ENCODE results near the gene PANK4. TPM values are rescaled to one million over a fixed set of nuclear protein-coding genes. Genes with fewer than 3 reads are reported as not detected.
A peak's percentile ranks its signal among the peaks of the same experiment; 100 is the strongest.

The PANK4 gene
- total and polyA plus RNA-seq, 9 of the 15 experiments (the other 6 are each of a cell fraction or from before 2014, with no cell fraction given), result 0.93 to 55.6 (median 31.5) TPM

GRCh38 chr1:2546515-2547209, 20.3 kb upstream of the PANK4 start:
- H3K27ac ChIP-seq (ENCODE audit: extremely low read depth, low read depth, low read length), result peak overlapping the region; percentile 79
- H2AFZ ChIP-seq (ENCODE audit: low read depth, low read length), result peak overlapping the region; percentile 77
- H3K9ac ChIP-seq (ENCODE audit: insufficient read depth in 1 of 2, low read depth in 2 of 2, low read length in 2 of 2), result peak overlapping the region; percentile 66 to 87
- H3K4me3 ChIP-seq, result peak overlapping the region; percentile 62
- DNase-seq (ENCODE audit: extremely low read depth in 1 of 4, low spot score in 3 of 4), result peak; percentile 92 to 98 (median 96)
- in situ Hi-C loops (cut with MboI) (loop anchor here (25.0 kb wide), 1 partner anchor 359 kb away; the partner anchor contains the start of gene FAAP20), intact Hi-C loops (cut with micrococcal nuclease) (loop anchor here (1.0 to 10.0 kb wide), 4 partner anchors 20 to 352 kb away; partner anchors contain the start of genes FAAP20, PANK4 and PRXL2B)
- POLR2A ChIA-PET, result interaction anchor here (0.6 to 1.7 kb wide), 12 partner anchors 10 to 345 kb away, joined by 3 to 6 read pairs (median 4); partner anchors contain the start of genes PANK4 and TNFRSF14
- peaks cover 7% of the 10 kb centered on the region for H3K9me1 ChIP-seq (ENCODE audit: control insufficient read depth, insufficient read depth, low read length)
- H3K4me1 ChIP-seq (replicated peaks in 1 of 2; ENCODE audit: control insufficient read depth in 2 of 2, insufficient read depth in 2 of 2, low read length in 2 of 2), result peaks cover 64 to 85% of the 10 kb centered on the region in 2 experiments
- H3K79me2 ChIP-seq (ENCODE audit: control insufficient read depth, insufficient read depth, low read length), result peaks cover 9% of the 10 kb centered on the region; the same call in 1 of the 3 replicates
- CTCF ChIA-PET (ENCODE audit: low intra/inter-chr PET ratio), result interaction anchor here (3.0 kb wide), 1 partner anchor 133 kb away, joined by 36 read pairs; the partner anchor contains the start of gene PEX10
- TSS peak; percentile 90 for BruUV-seq (replicated peaks)
- H3K4me2 ChIP-seq (ENCODE audit: insufficient read depth, low read length), result peak overlapping the region; percentile 87
- WGBS (ENCODE audit: insufficient coverage, low coverage, missing lambda C conversion rate), result under 1% methylated on average over 46 of the region's 52 CpGs
- no peaks in the 10 kb centered on the region for H3K9me3 ChIP-seq (replicated peaks; ENCODE audit: control insufficient read depth, insufficient read depth, low read depth, low read length)
- peak; percentile 96 for FAIRE-seq
- no peaks in the 10 kb centered on the region for H3K36me3 ChIP-seq (ENCODE audit: control insufficient read depth, insufficient read depth, low read length)
- ATAC-seq, result peak; percentile 85
- no peaks in the 10 kb centered on the region; the same call in 1 of the 2 replicates for H4K20me1 ChIP-seq (replicated peaks; ENCODE audit: control insufficient read depth, insufficient read depth, low read length)
- no peaks in the 10 kb centered on the region for H3K27me3 ChIP-seq (ENCODE audit: control insufficient read depth in 2 of 2, insufficient read depth in 2 of 2, low read length in 2 of 2)
- TF ChIP-seq PTBP1 (IDR thresholded peaks at IDR 0.05; ENCODE audit: low read depth, low read length) (peak; percentile 78; the same call in 1 of the 2 replicates), CBFA2T2 (conservative IDR thresholded peaks at IDR 0.05) (no peak), CCNT2 (IDR thresholded peaks at IDR 0.05; ENCODE audit: borderline replicate concordance, extremely low read depth, insufficient read length, low read depth, low read length) (peak; percentile 49), TBL1XR1 (IDR thresholded peaks at IDR 0.05; ENCODE audit: low read length in 2 of 2) (peak in 1 of 2 experiments; percentile 34; a peak in 1 of 4 replicates), DIDO1 (tag; IDR thresholded peaks at IDR 0.05; ENCODE audit: low read depth) (no peak), CHCHD3 (CRISPR knock-in tag; IDR thresholded peaks at IDR 0.05) (no peak), TSC22D4 (tag; IDR thresholded peaks at IDR 0.05) (no peak), ERF (CRISPR knock-in tag; IDR thresholded peaks at IDR 0.05) (peak; percentile 71; the same call in 1 of the 2 replicates), TGIF2 (CRISPR knock-in tag; IDR thresholded peaks at IDR 0.05) (no peak), DDX20 (tag; IDR thresholded peaks at IDR 0.05; ENCODE audit: low read depth) (no peak), ZNF140 (CRISPR knock-in tag; IDR thresholded peaks at IDR 0.05) (no peak), NR4A1 (CRISPR knock-in tag; IDR thresholded peaks at IDR 0.05) (no peak), NR4A1 (tag; IDR thresholded peaks at IDR 0.05) (peak; percentile 54; the same call in 1 of the 2 replicates), SREBF1 (IDR thresholded peaks at IDR 0.05; ENCODE audit: borderline replicate concordance, low read depth, low read length) (no peak), OTX1 (CRISPR knock-in tag; IDR thresholded peaks at IDR 0.05) (no peak), POLR2H (tag; IDR thresholded peaks at IDR 0.05; ENCODE audit: low read depth) (no peak), ESRRB (CRISPR knock-in tag; IDR thresholded peaks at IDR 0.05; ENCODE audit: borderline replicate concordance) (no peak), RAD51 (IDR thresholded peaks at IDR 0.05; ENCODE audit: borderline replicate concordance, low read depth) (0 out of 2 replicates have a peak, but pooled peaks have one; percentile 7), HEY1 (CRISPR knock-in tag; IDR thresholded peaks at IDR 0.05; ENCODE audit: borderline replicate concordance) (0 out of 2 replicates have a peak, but pooled peaks have one; percentile 66), MYBL2 (IDR thresholded peaks at IDR 0.05; ENCODE audit: low read depth) (no peak), MYBL2 (CRISPR knock-in tag; IDR thresholded peaks at IDR 0.05; ENCODE audit: borderline replicate concordance) (no peak), NFIC (IDR thresholded peaks at IDR 0.05) (peak; percentile 2; the same call in 1 of the 2 replicates)
- TF ChIP-seq, protein P1, sequence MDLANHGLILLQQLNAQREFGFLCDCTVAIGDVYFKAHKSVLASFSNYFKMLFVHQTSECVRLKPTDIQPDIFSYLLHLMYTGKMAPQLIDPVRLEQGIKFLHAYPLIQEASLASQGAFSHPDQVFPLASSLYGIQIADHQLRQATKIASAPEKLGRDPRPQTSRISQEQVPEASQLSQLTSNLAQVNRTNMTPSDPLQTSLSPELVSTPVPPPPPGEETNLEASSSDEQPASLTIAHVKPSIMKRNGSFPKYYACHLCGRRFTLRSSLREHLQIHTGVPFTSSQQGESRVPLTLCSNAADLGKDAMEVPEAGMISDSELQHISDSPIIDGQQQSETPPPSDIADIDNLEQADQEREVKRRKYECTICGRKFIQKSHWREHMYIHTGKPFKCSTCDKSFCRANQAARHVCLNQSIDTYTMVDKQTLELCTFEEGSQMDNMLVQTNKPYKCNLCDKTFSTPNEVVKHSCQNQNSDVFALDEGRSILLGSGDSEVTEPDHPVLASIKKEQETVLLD (IDR thresholded peaks at IDR 0.05), result peak; percentile 60; the same call in 1 of the 2 replicates
